NCI-H2081 treated with DMSO at 0.1 percent for 48 hours (cell line): ENCODE measurements around the gene PPP1R3A.

ENCODE experiments used
- DNase-seq: peaks from one replicate; lab custom pipeline; 2025; lab: John Stamatoyannopoulos, UW

PPP1R3A gene

DNA sequence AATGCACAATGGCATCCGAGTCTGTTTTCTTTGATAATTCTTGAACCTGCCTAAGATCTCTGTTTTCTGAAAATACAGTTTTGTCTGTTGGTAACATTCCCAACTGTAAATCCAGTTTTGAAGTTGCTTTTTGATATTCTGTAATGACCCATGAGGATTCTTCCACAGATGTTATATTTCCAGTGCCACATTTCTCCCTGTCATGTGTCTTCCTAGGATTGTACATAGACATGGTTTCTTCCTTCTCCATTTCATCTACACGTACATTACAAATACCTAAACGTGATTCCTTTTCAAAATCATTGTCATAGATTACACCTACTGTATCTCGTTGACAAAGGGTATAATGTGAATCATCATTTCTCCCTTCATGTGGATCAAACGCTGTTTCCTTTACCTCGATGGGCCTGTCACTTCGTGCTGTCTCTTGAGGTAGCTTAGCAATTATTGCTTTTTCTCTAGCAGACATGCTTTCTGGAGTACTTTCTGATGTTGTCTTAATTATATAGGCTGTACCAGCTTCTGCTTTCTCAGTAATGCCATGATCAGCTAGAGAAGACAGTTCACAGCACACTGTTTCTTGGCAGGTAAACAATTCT is 40.3 kb downstream of the PPP1R3A start:
- DNase-seq: no peak

DNA sequence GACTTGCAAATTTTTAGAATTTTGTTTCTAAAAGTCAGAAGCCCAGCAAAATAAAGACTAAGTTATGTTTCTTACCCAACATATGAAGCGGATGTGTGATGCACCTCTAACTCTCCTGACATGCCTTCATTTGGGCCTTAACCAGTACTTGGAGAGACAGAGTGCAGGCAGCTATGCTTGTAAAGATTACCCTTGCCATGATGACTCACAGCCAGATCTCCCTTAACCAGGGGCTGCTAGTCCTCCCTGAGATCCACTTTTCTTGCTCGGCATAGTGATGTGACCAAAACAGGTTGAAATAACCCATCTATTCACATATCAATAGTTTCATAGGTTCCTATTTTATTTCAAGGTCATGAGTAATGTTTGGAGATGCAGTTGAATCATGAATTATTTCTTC is 43.6 kb downstream of the PPP1R3A start:
- no peak for DNase-seq

DNA sequence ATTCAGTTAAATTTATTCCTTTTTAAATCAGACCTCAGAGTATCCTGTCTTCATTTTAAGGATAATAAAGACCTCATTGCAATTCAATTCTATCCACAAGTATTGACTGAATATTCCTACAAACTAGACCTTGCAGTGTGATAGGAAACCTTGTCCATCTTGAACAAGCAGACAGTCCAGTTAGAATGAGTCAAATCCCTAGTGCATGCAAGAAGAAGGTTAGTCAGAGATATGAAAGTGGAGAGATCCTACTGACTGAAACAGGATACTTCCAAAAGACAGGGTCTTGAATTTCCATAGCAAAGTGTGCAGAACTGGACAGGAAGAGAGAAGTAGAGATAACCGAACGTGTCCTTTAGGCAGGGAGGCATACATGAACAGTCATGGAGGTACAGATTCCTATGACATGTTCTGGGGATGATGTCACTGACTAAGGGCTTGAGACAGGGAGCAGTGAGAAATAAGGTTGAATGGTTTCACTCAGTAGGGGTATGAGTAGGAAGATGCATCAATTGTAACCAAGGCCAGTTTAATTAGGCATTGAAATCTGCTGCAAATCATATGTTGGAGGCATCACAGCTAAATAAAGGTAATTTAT is 45.2 kb downstream of the PPP1R3A start:
- no peak for DNase-seq

- DNase-seq: no peak
Measured at GRCh38 chr7:113872981-113873380, 45.8 kb downstream of the PPP1R3A start.

GRCh38 chr7:113867325-113867724 is 51.5 kb downstream of the PPP1R3A start:
- no peak for DNase-seq

DNA sequence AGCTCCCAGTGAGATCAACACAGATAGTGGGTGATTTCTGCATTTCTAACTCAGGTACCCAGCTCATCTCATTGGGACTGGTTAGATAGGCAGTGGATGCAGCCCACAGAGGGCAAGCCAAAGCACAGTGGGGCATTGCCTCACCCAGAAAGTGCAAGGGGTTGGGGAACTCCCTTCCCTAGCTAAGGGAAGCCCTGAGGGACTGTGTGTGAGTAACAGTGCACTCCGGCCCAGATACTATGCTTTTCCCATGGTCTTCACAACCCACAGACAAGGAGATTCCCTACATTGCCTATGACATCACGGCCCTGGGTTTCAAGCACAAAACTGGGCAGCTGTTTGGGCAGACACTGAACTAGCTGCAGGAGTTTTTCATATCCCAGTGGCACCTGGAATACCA is 62.8 kb downstream of the PPP1R3A start:
- DNase-seq: no peak

- DNase-seq: no peak
Measured at GRCh38 chr7:113840954-113841353, 77.9 kb downstream of the PPP1R3A start.

DNA sequence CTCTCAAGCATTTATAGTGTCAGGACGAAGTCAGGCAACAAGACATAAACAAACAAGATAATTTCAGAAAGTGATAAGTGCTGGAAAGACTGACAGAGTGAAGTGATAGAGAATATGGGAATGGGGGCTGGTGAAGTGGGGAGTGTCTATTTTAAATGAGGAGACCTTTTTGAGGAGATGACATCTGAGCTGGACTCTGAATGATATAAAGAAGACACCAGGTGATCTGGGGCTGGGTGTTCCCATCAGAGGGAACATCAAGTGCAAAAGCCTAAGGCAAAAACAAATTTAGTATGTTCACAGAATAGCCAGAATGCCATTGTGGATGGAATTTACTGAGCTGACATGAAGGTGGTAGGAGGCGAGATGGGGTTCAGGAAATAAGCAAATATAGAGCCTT is 83.4 kb downstream of the PPP1R3A start:
- no peak for DNase-seq

DNA sequence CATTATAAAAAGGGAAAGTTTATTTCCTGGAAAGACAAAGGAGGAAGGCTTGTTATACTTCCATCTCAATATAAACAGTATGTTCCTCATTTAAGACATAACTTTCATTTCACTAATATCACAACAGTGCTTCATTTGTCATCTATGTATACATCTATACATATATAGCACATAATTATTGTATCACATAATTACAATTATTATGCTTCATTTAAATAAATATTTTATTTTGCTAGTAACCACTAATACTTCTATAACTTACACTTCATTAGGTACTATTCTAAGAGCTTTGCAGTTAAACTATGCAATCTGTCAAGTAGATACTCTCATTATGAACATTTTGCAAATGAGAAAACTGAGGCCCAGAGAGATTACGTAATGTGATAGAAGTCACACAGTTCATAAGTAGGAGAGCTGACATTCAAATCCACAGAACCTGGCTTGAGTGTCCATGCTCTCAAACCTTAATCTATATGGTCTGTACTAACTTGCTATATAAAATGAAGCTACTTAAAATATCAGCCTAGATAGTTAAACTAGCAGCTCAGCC is 86.5 kb downstream of the PPP1R3A start:
- no peak for DNase-seq

GRCh38 chr7:113831556-113831955 is 87.3 kb downstream of the PPP1R3A start:
- no peak for DNase-seq

- DNase-seq: no peak
Measured at GRCh38 chr7:113828581-113828980, 90.2 kb downstream of the PPP1R3A start.
